HG03108 (cell line): ENCODE results near the gene EMB.
"Not testable (repeated sequence)": the region's sequence is repeated elsewhere in the genome, so short reads cannot be mapped to it uniquely, and the experiment has no call there.

Experiments
- ATAC-seq: cut with Tn5 transposase; IDR thresholded peaks from one replicate; pipeline ENCODE4 v1.9.1; 2021; ENCODE audit warnings: moderate library complexity; ENCODE audit not compliant: unreplicated experiment

EMB gene, protein sequence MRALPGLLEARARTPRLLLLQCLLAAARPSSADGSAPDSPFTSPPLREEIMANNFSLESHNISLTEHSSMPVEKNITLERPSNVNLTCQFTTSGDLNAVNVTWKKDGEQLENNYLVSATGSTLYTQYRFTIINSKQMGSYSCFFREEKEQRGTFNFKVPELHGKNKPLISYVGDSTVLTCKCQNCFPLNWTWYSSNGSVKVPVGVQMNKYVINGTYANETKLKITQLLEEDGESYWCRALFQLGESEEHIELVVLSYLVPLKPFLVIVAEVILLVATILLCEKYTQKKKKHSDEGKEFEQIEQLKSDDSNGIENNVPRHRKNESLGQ

DNA sequence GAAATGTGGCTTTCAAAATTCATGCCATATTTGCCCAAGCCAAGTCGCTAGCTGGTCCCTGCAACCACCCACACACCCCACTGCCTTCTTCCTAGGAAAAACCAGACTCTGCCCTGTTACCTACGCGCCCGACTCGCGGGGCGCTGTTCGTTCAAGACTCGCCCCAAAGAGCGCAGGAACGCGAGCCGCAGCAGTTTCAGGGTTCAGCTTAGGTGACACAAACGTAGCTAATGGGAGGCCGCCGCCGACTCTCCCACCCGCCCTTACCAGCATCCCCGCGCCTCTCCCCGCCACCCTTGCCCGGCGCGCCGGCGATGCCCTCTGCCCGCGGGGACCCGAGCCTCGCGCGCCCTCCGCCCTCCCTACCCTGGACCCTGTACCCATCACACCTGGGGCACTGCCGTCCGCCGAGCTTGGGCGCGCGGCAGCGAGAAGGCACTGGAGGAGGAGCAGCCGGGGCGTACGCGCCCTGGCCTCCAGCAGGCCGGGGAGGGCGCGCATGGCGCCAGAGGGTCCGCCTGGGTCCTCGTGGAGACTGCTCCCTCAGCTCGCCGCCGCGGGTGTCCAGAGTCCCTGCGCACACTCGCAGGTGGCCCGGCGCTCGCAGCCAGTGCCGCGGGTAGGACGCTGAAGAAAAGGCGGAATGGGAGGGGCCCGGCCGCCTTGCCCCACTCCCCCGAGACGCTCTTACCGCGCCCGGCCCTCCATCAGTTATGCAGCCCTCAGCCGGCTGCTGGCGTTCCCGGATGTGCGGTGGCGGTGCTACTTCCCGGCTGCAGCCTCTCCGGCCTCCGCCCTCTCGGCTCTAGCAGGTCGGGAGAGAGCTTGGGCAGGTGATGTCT lies at the start of gene EMB:
EMB (minus strand) TSS at position 638 of the 842 bp plus-strand sequence; CDS start at position 501, 137 bp downstream.
- ATAC-seq, result peak; percentile 60

DNA sequence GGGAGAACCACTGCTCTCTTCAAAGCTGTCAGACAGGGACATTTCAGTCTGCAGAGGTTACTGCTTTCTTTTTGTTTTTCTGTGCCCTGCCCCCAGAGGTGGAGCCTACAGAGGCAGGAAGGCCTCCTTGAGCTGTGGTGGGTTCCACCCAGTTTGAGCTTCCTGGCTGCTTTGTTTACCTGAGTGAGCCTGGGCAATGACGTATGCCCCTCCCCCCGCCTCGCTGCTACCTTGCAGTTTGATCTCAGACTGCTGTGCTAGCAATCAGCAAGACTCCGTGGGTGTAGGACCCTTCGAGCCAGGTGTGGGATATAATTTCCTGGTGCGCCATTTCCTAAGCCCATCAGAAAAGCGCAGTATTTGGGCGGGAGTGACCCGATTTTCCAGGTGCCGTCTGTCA lies 48.4 kb upstream of the EMB start:
- not testable (repeated sequence) for ATAC-seq

DNA sequence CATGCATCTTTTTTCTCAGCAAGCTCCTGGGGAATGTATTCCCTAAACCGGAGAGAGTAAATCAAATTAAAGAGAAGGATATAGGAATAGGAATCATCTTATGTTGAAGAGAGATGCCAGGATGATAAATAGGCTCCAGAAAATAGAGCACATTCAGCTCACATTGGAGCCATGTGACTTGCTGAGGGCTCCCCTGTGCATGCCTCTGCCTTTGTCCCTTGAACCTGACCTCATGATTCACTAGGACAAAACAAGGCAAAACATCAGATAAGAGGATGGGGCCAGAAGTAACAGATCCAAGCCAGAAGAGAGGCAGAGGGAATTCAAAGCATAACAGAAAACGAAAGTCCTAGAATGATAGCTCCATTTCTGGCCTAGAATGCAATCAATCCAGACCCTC lies 37.7 kb upstream of the EMB start:
- ATAC-seq, result not testable (repeated sequence)

GRCh38 chr5:50476549-50476948 lies 35.5 kb upstream of the EMB start:
- peak; percentile 99 for ATAC-seq

DNA sequence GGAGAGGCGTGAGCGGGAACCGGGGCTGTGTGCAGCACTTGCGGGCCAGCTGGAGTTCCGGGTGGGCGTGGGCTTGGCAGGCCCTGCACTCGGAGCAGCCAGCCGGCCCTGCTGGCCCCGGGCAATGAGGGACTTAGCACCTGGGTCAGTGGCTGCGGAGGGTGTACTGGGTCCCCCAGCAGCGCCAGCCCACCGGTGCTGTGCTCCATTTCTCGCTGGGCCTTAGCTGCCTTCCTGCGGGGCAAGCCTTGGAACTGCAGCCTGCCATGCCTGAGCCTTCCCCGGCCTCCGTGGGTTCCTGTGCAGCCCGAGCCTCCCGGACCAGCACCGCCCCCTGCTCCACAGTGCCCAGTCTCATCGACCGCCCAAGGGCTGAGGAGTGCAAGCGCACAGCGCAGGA lies 23.9 kb upstream of the EMB start:
- ATAC-seq, result not testable (repeated sequence)

GRCh38 chr5:50463726-50464125 lies 22.6 kb upstream of the EMB start:
- ATAC-seq, result no peak

DNA sequence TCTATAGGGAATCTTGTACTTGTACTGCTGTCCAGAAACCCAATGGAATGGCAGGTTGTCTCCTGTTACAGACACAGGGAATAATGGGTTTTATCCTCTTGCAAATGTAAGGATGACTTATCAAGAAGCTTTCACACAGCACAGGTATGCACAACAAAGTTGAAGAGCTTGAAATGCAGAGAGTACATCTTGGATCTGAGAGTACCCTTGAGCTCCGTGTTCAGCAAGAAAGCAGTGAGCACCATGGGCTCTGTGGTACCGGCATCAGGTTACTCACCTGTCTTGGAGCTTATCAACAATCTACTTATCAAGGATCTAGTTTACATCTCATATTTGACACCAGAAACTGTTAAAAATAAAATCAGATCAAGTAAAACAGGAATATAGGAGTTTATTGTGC lies 22.0 kb upstream of the EMB start:
- no peak for ATAC-seq

GRCh38 chr5:50462579-50462978 lies 21.5 kb upstream of the EMB start:
- ATAC-seq, result not testable (repeated sequence)

- not testable (repeated sequence) for ATAC-seq
These were observed 17.3 kb upstream of the EMB start for GRCh38 chr5:50458372-50458771.

GRCh38 chr5:50449241-50449640 lies 8.2 kb upstream of the EMB start:
- ATAC-seq, result not testable (repeated sequence)

GRCh38 chr5:50447941-50448340 lies 6.9 kb upstream of the EMB start:
- no peak for ATAC-seq

DNA sequence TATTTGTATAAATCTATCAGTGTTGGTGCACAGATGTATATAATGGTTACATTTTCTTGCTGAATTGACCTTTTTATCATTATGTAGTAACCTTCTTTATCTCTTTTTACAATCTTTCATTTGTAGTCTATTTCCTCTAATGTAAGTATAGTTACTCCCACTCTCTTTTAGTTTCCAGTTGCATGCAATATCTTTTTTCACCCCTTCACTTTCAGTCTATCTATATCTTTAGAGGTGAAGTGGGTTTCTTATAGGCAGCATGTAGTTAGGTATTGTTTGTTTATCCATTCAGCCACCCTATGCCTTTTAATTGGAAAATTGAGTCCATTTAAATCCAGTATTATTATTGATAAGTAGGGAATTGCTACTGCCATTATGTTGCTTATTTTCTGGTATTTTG lies 6.1 kb upstream of the EMB start:
- ATAC-seq, result no peak

- peak; percentile 71 for ATAC-seq
These were observed 4.3 kb upstream of the EMB start for GRCh38 chr5:50445296-50445949.

DNA sequence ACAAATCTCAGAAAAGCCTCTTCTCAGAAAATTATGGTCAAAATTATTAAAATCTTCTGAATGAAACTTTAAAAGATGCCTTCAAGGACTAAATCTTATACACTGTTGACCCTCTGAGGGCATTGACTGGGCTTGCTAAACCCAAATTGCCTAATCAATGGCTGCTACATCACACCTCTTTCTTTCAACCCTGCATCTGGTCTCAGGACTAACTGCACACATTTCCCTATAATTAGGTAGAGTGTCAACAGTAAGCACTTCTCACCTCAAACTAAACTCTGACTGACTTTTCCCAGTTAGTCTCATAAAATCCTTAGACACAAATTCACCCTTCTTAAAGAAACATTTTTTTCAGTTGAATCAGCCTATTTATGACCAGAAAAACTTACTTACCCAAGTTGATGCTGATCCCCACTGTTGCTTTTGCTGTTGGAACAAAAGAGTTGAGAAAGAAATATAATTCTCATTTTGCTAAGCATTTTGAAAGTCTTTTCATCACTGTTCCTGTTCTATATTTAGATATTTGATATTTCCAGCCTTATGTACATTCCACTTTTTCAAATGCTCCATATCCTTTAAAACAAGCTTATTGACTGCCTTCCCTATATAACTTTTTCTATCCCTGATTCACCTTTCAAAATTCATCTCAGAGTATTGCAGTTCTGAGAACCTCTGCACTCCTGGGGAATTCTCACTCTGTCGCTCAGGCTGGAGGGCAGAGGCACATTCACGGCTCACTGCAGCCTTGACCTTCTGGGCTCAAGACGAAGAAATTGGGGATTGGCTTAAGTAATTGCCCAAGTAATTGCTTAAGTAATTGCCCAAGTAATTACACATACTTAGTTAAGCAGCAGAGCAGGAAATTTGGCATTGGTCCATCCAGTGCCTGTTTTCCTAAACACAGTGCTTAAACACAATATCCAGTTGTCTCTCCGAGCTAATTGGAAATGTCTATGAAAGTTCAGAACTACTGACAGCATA lies 1.8 kb upstream of the EMB start:
- ATAC-seq, result not testable (repeated sequence)

DNA sequence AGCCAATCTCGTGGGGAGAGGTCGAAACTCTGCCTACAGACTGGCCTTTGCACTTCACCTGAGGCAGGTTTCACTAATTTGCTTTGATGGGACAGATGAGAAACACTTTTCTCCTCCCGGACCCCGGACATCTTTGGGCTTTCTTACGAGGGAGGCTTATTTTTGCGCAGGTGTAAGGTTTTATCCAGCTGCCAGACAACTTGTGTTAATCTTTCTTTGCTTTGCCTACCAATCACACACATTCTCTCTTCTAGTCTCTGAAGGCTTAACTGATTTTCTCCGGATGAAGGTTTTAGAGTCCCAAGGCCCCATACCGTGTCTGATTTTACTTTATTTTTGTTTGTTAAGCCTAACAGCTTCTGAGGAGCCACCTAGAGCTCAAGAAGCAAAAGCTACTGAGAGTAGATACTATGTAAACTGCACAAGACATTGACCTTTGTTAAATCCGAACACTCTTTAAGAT lies 436 bp upstream of the EMB start:
- ATAC-seq, result no peak

DNA sequence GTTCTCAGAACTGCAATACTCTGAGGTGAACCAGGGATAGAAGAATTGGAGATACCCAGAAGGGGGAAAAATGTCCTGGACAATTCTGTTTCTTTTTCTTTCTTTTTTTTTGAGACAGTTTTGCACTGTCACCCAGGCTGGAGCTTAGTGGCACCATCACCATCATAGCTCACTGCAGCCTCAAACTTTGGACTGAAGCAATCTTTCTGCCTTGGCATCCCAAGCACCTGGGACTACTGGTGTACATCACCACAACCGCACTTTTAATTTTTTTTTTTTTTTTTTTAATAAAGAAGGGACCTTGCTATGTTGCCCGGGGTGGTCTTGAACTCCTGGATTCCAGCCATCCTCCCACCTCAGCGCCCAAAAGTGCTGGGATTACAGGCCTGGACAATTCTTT lies 1.9 kb downstream of the EMB start:
- no peak for ATAC-seq

DNA sequence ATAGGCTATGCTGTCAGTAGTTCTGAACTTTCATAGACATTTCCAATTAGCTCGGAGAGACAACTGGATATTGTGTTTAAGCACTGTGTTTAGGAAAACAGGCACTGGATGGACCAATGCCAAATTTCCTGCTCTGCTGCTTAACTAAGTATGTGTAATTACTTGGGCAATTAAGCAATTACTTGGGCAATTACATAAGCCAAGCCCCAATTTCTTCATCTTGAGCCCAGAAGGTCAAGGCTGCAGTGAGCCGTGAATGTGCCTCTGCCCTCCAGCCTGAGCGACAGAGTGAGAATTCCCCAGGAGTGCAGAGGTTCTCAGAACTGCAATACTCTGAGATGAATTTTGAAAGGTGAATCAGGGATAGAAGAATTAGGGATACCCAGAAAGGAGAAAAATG lies 3.0 kb downstream of the EMB start:
- not testable (repeated sequence) for ATAC-seq

DNA sequence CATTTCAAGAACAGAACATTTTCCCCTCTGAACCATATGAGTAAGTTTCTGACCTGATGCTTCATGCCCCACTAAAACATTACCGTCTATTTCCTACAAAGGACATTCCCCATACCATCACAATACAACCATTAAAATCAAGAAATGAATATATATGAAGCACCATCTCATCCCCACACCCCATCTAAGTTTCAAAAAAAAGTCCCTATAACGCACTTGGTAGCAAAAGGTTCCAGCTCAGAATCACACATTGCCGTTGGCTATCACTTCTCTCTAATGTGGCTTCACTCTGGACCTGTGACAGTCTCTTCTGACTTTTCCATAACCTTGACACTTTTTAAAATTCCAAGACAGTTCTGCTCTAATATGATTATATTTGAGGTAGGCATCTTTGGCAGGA lies 5.9 kb downstream of the EMB start:
- no peak for ATAC-seq

DNA sequence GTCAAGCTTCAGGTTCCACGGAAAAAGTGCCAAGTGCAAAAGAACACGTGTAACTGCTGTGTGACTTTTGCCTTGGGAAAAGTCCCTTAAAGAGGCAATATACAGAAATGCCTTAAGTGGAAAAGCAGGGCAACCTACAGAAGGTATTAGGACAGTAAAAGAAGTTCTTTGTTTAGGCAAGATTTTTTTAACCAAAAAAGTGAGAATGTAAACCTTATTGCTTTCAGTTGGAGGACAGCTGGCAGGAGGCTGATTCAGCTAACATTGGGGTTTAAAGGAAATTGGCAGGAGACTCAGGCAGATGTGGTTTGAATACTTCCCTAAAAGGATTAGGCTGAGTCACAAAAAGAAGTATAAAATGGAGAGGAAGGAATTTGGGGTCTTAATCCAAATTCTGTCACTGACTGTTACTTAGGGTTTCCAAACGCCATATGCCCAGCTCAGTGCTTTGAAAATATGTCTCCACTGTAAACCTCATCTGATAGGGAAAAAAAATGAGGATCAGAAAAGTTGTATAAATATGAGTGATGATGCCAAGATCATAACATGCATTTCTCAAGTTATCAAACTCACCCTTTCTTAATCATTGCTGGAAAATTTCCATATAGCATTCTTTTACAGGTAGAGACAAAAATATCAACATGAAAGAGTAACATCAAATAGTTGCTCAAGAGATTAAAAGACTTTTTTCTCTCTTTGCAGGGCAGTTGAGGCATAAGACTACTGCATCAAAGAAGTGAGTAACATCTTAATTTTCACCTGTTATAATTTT lies 9.8 kb downstream of the EMB start:
- not testable (repeated sequence) for ATAC-seq
